MM.1S (cell line): ENCODE data around the gene HEBP1.

Experiments
- EZH2 ChIP-seq: fragments of 300-600 bp; sonication (generic); optimal IDR thresholded peaks from 2 replicates; pipeline ENCODE3; 2017; ENCODE audit warnings: low read depth, mild to moderate bottlenecking, antibody characterized with exemption, low read length, mixed read lengths
- TF ChIP-seq, protein P1 (sequence below): fragments of 300-600 bp; sonication (generic); IDR thresholded peaks from 2 replicates; pipeline ENCODE4 v1.5.1; 2016; ENCODE audit warnings: antibody characterized with exemption, low read length, mixed read lengths

- TF ChIP-seq, protein P1, sequence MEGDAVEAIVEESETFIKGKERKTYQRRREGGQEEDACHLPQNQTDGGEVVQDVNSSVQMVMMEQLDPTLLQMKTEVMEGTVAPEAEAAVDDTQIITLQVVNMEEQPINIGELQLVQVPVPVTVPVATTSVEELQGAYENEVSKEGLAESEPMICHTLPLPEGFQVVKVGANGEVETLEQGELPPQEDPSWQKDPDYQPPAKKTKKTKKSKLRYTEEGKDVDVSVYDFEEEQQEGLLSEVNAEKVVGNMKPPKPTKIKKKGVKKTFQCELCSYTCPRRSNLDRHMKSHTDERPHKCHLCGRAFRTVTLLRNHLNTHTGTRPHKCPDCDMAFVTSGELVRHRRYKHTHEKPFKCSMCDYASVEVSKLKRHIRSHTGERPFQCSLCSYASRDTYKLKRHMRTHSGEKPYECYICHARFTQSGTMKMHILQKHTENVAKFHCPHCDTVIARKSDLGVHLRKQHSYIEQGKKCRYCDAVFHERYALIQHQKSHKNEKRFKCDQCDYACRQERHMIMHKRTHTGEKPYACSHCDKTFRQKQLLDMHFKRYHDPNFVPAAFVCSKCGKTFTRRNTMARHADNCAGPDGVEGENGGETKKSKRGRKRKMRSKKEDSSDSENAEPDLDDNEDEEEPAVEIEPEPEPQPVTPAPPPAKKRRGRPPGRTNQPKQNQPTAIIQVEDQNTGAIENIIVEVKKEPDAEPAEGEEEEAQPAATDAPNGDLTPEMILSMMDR: no peak
- no peak for TF ChIP-seq EZH2
Measured at GRCh38 chr12:12927211-12928079, 72.6 kb downstream of the HEBP1 start.
